GM18861 (cell line): ENCODE data around the gene NPAS4.
A peak's percentile ranks its signal among the peaks of the same experiment; 100 is the strongest.
"Not testable (repeated sequence)": the region's sequence is repeated elsewhere in the genome, so short reads cannot be mapped to it uniquely, and the experiment has no call there.

Experiments used
- ATAC-seq: cut with Tn5 transposase; IDR thresholded peaks from one replicate; pipeline ENCODE4 v1.9.1; 2021; ENCODE audit not compliant: unreplicated experiment

The NPAS4 gene

GRCh38 chr11:66420671-66421476 lies at the start of gene NPAS4:
Gene NPAS4, plus strand, starts transcription at chr11:66421035. Its CDS starts 145 bp downstream, at chr11:66421180.
- no peak for ATAC-seq

DNA sequence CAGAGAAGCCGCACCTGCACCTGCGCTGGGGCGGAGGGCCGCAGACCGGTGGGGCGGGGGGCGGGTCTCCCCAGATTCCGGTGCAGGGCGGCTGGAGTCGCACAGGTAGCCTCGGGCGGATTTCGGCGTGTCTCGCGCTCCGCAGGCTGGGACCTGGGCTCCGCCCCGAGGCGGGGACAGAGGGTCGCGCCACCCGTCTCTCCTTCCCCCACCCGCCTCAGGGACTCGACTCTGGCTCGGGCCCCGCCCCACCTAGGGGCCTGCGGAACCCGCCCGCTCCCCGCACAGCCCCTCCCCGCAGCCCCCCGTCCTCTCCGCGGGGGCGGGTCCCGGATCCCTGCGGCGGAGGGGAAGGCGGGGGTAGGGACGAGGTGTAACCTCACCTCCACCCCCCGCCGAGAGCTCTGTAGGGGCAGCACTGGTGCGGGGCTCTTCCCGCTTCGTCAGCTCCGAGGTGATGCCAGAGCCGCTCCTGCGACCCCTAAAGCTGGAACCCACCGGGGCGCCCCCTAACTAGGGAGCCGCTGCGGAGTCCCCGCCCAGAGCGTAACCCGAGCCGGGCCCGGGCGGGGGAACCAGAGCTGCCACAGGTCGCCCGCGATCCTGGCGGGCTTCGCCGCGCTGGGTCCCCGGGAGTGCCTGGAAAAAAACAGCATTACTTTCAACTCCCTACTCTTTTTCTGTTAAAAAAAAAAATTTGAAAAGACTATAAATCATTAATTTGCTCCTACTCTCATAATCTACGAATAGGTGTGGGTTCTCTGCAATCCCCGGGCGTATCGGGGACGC lies 49.0 kb upstream of the NPAS4 start, which contains the start of gene SLC29A2:
SLC29A2 (minus strand) TSS at position 134 of the 789 bp plus-strand sequence. CDS start 169 bp downstream, outside the sequence.
- ATAC-seq: peak; percentile 44

DNA sequence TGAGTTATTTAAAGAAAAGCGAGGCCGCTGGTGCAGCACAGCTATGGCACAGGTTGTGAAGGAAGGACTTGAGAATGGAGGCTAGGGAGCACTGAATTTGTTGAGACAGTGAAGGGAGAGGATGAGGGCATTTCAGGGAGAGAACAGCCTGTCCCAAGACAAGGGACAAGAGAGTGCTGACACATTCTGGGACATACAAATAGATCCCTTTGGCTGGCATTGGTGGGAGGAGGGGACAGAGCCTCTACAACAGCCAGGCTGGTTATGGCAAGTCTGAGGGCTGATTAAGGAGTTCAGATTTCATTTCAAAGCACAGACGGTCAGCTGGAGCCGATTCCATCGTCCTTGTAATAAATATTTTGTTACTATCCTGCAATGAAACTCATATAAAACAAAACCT lies 47.6 kb upstream of the NPAS4 start:
- no peak for ATAC-seq

- not testable (repeated sequence) for ATAC-seq
These were observed 47.0 kb upstream of the NPAS4 start for GRCh38 chr11:66373690-66374287.

- not testable (repeated sequence) for ATAC-seq
These were observed 40.6 kb upstream of the NPAS4 start for GRCh38 chr11:66380264-66380663.

DNA sequence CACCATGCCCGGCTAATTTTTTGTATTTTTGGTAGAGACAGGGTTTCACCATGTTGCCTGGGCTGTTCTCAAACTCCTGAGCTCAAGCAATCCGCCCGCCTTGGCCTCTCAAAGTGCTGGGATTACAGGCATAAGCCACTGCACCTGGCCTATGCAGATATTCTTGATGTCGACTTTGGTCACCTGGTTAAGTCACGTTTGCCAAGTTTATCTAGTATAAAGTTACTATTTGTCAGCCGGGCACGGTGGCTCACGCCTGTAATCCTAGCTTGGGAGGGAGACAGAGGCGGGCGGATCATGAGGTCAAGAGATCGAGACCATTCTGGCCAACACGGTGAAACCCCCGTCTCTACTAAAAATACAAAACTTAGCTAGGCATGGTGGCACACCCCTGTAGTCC lies 36.5 kb upstream of the NPAS4 start:
- not testable (repeated sequence) for ATAC-seq

DNA sequence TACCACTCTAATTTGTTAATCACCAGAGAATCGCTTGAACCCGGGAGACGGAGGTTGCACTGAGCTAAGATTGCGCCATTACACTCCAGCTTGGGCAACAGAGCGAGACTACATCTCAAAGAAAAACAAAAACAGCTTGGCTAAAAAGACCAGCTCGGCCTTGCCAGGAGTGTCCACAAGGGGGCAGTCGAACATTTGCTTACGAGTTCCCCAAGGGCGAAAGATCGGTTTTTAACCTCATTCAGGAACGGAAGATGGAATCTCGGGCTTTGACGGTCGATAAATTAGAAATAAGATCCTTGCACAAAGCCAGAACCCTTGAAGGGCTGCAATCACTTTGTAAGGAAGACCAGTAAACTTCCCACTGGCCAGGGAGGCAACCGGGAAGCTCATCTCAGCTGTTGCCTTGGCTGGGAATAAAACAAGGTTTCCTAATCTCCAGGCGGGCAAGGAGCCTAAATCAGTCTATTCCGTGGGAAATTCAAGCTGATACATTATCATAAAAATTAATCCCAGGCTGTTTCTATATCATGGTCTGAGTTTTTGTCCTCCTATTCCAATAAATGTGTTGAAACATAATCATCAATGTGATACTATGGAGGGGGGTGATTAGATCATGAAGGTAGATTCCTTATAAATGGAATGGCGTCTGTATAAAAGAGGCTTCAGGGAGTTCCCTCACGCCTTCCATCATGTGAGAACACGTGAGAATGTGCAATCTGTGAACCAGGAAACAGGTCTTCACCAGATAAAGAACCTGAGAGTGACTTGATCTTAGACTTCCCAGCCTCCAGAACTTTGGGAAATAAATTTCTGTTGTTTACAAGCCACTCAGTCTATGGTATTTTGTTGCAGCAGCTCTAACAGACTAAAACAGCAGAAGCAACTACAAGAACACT lies 34.4 kb upstream of the NPAS4 start:
- ATAC-seq: no peak

GRCh38 chr11:66388780-66389386 lies 32.0 kb upstream of the NPAS4 start:
- no peak for ATAC-seq

GRCh38 chr11:66391322-66391721 lies 29.5 kb upstream of the NPAS4 start:
- ATAC-seq: no peak

GRCh38 chr11:66393954-66394353 lies 26.9 kb upstream of the NPAS4 start:
- no peak for ATAC-seq

- ATAC-seq: no peak
These were observed 13.2 kb upstream of the NPAS4 start for GRCh38 chr11:66407651-66408050.

GRCh38 chr11:66408488-66409214 lies 12.2 kb upstream of the NPAS4 start:
- ATAC-seq: no peak

- ATAC-seq: no peak
These were observed 11.6 kb upstream of the NPAS4 start for GRCh38 chr11:66409226-66409625.

DNA sequence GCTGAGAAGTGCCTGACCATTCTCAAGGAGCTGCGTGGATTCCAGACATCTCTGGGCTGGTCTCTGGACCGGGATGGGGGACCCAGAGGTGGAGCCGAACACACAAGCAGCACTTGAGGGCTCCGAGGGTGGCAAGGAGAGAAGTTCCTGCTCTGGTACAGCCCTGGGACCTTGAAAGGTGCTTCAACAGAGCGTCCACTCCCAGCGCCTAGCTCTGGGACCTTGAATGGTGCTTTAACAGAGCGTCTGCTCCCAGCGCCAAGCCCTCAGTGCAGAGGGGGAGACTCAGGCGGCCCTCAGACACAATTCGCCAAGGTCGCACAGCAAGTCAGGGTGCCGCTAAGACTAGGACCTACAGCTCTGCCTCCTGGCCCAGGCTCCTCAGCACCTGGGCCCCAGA lies 10.6 kb upstream of the NPAS4 start:
- ATAC-seq: no peak

DNA sequence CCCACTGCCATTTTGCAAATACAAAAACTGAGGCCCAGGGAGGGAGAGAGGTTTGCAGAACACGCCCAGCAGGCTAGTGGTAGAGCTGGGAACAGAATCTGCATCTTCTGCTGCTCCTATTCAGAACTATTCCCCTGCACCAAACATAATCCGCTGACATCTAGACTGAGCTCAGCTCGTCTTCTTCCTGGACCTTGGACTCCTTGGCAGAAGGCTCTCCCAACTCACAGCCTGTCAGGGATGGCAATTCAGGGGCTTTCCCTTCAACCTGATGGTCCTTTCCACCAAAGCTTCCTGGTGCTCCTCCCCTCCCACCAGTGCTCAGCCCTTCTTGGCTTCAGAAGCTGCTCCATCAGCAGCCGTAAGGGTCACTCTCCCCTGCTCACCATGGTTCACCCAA lies 9.5 kb upstream of the NPAS4 start:
- no peak for ATAC-seq

DNA sequence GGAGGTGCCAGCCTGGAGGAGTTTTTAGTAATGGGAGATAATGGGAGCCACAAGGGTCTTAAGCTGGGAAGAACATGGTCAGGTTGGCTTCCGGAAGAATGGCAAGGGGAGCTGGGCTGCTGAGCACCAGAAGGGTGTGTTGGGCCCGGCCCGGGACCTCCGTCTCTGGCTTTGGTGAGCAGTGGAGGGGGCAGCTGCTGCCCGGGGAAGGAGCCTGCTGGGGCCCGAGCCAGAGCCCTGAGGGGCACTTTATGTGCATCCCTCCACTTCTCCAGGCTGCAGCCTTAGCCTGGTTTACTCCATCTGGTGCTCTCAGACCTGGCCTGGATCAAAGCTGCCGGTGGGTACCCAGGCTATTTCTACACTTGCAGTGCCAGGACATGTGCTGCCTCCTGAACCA lies 8.7 kb upstream of the NPAS4 start:
- no peak for ATAC-seq

DNA sequence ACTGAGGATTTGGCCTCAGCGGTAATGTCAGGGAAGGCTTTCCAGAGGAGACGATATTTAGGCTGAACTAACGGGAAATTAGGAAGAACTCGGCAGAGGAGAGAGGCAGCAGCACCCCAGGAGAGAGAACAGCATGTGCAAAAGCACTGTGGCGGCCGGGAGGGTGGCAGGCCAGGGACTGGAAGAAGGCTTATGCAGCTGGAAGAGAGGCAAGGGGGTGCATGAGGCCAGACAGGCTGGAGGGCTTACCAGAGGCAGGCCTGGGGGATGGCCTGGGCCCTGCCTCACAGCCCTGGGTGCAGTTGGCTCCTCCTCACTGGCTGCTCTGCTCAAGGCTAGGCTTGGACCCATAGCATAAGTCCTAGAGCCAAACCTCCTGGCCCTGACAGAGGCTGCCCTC lies 7.7 kb upstream of the NPAS4 start:
- ATAC-seq: no peak

DNA sequence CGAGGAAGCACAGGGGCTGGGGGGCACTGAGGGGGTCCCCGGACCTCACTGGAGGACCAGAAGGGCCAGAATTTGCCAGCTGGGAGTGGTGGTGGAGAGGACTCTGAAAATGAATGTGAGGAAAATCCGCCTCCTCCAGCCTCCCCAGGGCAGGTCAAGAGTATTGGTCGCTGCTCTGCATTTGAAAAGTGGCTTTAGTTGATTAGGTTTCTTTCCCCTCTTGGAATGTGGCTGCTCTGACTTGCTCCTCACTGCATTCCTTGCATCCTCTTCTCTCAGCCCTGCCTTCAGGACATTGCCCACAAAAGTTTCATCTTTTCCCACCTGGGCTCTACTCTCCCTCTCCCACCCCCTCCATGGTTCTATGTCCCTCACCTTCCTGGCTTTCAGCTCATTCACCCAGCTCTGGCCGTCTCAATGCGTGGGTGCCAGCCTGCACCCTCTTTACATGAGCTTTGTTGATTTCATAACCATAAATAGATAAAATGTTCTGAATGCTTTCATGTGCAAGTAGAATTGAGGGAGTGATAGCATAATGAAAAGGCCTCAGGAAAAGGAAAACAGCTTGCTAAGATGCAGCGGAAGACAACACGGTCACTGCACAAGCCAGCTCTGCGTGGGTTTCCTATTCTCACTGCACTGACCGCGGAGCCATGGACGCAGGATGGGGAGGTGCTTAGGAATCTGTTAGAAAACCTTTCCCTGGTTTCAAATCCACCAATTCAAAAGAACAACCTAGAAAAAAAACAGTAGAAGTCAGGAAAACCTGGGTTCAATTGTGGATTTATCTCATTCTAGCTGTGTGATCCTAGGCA lies 6.5 kb upstream of the NPAS4 start:
- no peak for ATAC-seq

DNA sequence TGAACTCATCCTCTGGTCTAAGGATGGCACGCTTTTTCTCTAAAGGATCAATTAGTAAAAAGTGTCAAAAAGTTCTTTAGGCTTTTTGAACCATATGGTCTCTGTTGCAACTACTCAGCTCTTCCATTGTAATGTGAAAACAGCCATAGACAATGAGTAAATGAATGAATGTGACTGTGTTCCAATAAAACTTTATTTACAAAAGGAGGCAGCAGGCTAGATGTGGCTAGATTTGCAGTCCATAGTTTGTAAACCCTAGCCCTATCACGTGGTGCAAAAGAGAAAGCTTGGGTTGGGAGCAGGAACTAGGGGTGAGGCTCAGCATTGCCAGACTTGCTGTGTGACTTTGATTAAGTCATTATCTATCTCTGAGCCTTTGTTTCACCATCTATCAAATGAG lies 5.4 kb upstream of the NPAS4 start:
- no peak for ATAC-seq
